Endothelial cell (in vitro differentiated cells): Measurements from ENCODE around the gene CDH22. TPM values are rescaled to one million over a fixed set of nuclear protein-coding genes. Genes with fewer than 3 reads are reported as not detected.

ENCODE experiments used
- DNase-seq: peaks from one replicate; pipeline ENCODE4 v3.0.0; 2021; ENCODE audit warnings: low spot score
- H3K27ac Mint-ChIP-seq: one replicate; pipeline ENCODE4 v1.8.0; 2021; ENCODE audit warnings: mixed read lengths, inconsistent platforms; ENCODE audit not compliant: unreplicated experiment
- H3K27me3 Mint-ChIP-seq: one replicate; pipeline ENCODE4 v1.8.0; 2021; ENCODE audit warnings: mild to moderate bottlenecking, moderate library complexity, mixed read lengths, inconsistent platforms; ENCODE audit not compliant: unreplicated experiment
- H3K36me3 Mint-ChIP-seq: one replicate; pipeline ENCODE4 v1.8.0; 2021; ENCODE audit warnings: mild to moderate bottlenecking, low read depth, mixed read lengths, inconsistent platforms; ENCODE audit not compliant: unreplicated experiment
- H3K4me1 Mint-ChIP-seq: one replicate; pipeline ENCODE4 v1.8.0; 2021; ENCODE audit warnings: mild to moderate bottlenecking, mixed read lengths, inconsistent platforms; ENCODE audit not compliant: unreplicated experiment
- H3K4me3 Mint-ChIP-seq: one replicate; pipeline ENCODE4 v1.8.0; 2021; ENCODE audit warnings: mild to moderate bottlenecking, mixed read lengths, inconsistent platforms; ENCODE audit not compliant: unreplicated experiment
- H3K9me3 Mint-ChIP-seq: one replicate; pipeline ENCODE4 v1.8.0; 2021; ENCODE audit warnings: mixed read lengths, inconsistent platforms; ENCODE audit not compliant: unreplicated experiment
- total RNA-seq: library from RNA; stranded (reverse); fragmentation: NEBNext Ultra II Directional; extraction: Animal tissue kit (Norgen Biotek cat#: 25700); gene quantifications from one replicate; pipeline ENCODE4 v1.2.1, GENCODE V29; 2021; ENCODE audit not compliant: unreplicated experiment
- TF ChIP-seq, protein P1 (sequence below): fragments of 200-600 bp; sonication (generic); IDR thresholded peaks from one replicate; pipeline ENCODE4 v1.5.0; 2021; ENCODE audit warnings: antibody characterized with exemption; ENCODE audit not compliant: unreplicated experiment

CDH22 gene
- total RNA-seq, 1 donor from 2014 or later = 1.3 TPM

DNA sequence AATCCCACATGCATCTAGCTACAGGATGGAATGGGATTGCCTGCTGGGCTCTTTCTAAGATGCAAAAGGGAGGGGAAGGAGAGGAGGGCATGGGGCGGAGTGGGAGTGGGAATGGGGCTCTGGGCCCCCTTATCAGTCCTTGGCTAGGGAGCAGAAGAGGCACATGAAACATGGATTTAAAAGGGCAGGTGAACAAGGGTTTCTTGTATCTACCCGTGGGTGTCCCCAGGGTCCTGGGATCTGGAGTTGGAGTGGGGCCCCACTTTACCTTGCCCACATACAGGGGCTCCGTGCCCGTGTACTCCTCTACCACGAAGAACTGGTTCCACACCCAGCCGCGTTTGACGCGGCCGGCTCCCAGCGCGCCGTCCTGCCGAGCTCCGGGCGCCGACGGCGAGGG lies 57.5 kb downstream of the CDH22 start:
- no peak overlapping the region for H3K27ac Mint-ChIP-seq
- TF ChIP-seq, protein P1, sequence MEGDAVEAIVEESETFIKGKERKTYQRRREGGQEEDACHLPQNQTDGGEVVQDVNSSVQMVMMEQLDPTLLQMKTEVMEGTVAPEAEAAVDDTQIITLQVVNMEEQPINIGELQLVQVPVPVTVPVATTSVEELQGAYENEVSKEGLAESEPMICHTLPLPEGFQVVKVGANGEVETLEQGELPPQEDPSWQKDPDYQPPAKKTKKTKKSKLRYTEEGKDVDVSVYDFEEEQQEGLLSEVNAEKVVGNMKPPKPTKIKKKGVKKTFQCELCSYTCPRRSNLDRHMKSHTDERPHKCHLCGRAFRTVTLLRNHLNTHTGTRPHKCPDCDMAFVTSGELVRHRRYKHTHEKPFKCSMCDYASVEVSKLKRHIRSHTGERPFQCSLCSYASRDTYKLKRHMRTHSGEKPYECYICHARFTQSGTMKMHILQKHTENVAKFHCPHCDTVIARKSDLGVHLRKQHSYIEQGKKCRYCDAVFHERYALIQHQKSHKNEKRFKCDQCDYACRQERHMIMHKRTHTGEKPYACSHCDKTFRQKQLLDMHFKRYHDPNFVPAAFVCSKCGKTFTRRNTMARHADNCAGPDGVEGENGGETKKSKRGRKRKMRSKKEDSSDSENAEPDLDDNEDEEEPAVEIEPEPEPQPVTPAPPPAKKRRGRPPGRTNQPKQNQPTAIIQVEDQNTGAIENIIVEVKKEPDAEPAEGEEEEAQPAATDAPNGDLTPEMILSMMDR = no peak
- H3K4me3 Mint-ChIP-seq = no peak overlapping the region
- peaks cover 12% of the 10 kb centered on the region for H3K27me3 Mint-ChIP-seq
- DNase-seq = no peak
- H3K9me3 Mint-ChIP-seq = no peaks in the 10 kb centered on the region
- H3K4me1 Mint-ChIP-seq = peaks cover 5% of the 10 kb centered on the region
- H3K36me3 Mint-ChIP-seq = peaks cover 4% of the 10 kb centered on the region

DNA sequence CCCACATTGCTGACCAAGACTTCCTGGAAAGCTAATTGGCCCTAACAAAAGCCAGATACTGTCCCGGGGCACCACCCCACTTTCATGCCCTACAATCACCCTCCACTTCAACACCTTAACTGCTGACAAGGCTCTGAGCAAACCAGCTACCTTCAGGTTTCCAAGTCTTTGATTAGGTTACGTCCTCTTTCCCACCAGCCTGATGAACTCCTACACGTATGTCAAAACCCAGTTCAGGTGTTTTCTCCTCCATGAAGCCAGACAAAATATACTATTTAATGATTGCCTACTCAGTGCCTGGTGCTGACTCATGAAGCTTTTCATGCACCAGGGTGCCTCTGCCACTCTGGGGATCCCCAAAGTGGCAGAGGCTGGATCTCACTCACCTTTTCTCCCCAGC lies 58.6 kb downstream of the CDH22 start:
- H3K27ac Mint-ChIP-seq = no peak overlapping the region
- TF ChIP-seq, protein P1 = no peak
- peaks cover 12% of the 10 kb centered on the region for H3K27me3 Mint-ChIP-seq
- no peaks in the 10 kb centered on the region for H3K9me3 Mint-ChIP-seq
- peaks cover 4% of the 10 kb centered on the region for H3K36me3 Mint-ChIP-seq
- DNase-seq = no peak
- no peak overlapping the region for H3K4me3 Mint-ChIP-seq
- H3K4me1 Mint-ChIP-seq = peaks cover 5% of the 10 kb centered on the region

DNA sequence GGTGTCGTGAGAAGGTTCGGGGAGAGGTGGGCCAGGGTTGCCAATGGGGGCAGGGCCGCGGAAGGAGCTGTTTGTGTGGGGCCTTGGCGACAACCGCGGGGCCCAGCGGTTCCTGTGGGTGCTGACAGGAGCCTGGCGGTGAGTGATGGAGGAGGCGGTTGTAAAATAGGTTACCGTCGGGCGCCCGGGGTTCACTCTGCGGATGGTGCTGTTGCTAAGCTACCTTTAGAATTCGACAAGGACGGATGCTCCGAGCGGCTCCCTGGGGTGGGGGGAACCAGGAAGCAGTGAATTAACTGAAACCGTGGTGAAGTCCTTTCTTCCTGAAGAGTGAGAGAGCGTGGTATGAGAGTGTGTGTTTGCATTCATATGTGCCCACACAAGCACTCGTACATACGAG lies 61.7 kb downstream of the CDH22 start:
- Mint-ChIP-seq H3K4me3 (no peak overlapping the region), H3K36me3 (peaks cover 4% of the 10 kb centered on the region), H3K27ac (no peak overlapping the region), H3K9me3 (no peaks in the 10 kb centered on the region), H3K4me1 (peaks cover 5% of the 10 kb centered on the region), H3K27me3 (peaks cover 7% of the 10 kb centered on the region)
- TF ChIP-seq, protein P1 = no peak
- DNase-seq = no peak

DNA sequence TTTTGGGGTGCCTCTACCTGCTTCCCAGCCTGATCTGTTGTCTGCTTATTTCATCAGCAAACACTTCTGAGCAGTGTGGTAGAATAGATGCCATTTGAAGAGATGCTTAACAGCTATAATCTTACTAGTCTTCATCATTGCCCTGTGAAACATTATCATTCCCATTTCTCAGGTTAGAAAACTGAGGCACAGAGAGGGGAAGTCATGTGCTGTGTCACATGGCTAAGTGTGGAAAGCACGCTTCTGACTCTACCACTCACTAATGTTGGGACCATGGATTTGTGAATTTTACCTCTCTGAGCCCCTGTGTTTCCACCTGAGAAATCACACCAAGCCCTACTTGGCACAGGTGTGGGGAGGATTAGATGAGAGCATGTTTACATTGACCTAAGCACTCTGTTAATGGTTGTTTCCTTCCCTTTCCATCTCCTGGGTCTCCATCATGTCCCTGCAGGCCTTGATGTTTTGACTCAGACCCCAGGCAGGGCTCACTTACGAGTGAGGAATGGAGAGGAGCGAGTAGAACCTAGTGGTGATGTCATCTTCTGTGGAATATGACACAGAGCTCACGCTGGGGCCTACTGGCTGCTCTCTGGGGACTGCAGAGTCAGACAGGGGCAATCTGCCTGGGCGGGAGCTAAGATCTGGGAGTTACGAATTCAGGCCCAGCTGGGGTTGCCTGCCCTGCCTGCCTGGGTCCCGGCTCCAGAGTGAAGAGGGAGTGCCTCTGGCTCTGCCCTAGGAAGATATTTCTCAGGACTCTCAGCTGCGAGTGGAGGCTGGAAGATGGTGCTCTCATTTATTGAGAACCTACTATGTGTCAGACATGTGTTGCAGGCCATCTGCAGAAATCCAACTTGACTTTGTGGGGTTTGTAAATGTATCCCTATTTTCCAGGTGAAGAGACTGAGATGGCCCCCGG lies 64.3 kb downstream of the CDH22 start:
- peaks cover 2% of the 10 kb centered on the region for H3K27me3 Mint-ChIP-seq
- TF ChIP-seq, protein P1 = no peak
- no peak for DNase-seq
- H3K27ac Mint-ChIP-seq = no peak overlapping the region
- H3K36me3 Mint-ChIP-seq = no peaks in the 10 kb centered on the region
- H3K4me1 Mint-ChIP-seq = no peaks in the 10 kb centered on the region
- H3K9me3 Mint-ChIP-seq = no peaks in the 10 kb centered on the region
- H3K4me3 Mint-ChIP-seq = no peak overlapping the region

DNA sequence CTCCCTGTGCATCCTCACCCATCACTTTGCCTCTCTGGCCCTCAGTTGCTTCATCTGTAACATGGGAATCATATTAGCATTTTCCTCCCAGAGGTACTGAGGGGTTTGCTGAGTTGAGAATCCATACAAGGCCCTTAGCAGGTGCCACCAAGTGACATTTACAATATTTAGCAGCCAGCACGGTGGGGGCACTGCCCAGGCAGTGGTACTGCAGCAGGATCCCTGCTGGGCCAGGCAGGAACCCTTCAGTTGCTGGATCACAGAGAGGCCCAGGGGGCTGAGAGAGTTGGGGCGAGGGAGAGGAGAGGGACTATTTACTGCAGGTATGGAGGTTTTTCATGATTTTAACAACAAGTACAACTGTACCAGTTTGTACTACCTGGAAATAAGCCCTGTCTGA lies 65.9 kb downstream of the CDH22 start:
- no peak for DNase-seq
- no peaks in the 10 kb centered on the region for H3K36me3 Mint-ChIP-seq
- no peaks in the 10 kb centered on the region for H3K4me1 Mint-ChIP-seq
- peaks cover 2% of the 10 kb centered on the region for H3K27me3 Mint-ChIP-seq
- no peaks in the 10 kb centered on the region for H3K9me3 Mint-ChIP-seq
- TF ChIP-seq, protein P1 = no peak
- H3K27ac Mint-ChIP-seq = no peak overlapping the region
- no peak overlapping the region for H3K4me3 Mint-ChIP-seq
